Activated CD4-positive, alpha-beta memory T cell treated with anti-CD3 and anti-CD28 coated beads, Interleukin-2, amount 10 ng/mL, durations not matched to agents 7 days and 5 days (primary cell): ENCODE measurements around the gene ACP6. TPM values are rescaled to one million over a fixed set of nuclear protein-coding genes. Genes with fewer than 3 reads are reported as not detected.
A peak's percentile ranks its signal among the peaks of the same experiment; 100 is the strongest.
"Not testable (repeated sequence)": the region's sequence is repeated elsewhere in the genome, so short reads cannot be mapped to it uniquely, and the experiment has no call there.

Experiments
- CTCF ChIA-PET: fragments of 350-600 bp; sonication (Branson Sonifier 250); formaldehyde crosslinking; loops from one replicate; lab custom pipeline; 2021; ENCODE audit warnings: antibody characterized with exemption, inconsistent platforms; lab: Charles Lee
- POLR2A ChIA-PET: fragments of 350-600 bp; sonication (Branson Sonifier 250); formaldehyde crosslinking; loops from one replicate; lab custom pipeline; 2021; ENCODE audit warnings: antibody characterized with exemption; lab: Charles Lee
- DNase-seq: peaks from one replicate; pipeline ENCODE4 v3.0.0-alpha.2; 2020
- H3K27ac Mint-ChIP-seq: one replicate; pipeline ENCODE4 v1.8.0; 2021; ENCODE audit warnings: mild to moderate bottlenecking, mixed read lengths
- H3K27me3 Mint-ChIP-seq: one replicate; pipeline ENCODE4 v1.8.0; 2021; ENCODE audit warnings: mixed read lengths
- H3K36me3 Mint-ChIP-seq: one replicate; pipeline ENCODE4 v1.8.0; 2021; ENCODE audit warnings: low read depth, mixed read lengths
- H3K4me1 Mint-ChIP-seq: one replicate; pipeline ENCODE4 v1.8.0; 2021; ENCODE audit warnings: mixed read lengths
- H3K4me3 Mint-ChIP-seq: one replicate; pipeline ENCODE4 v1.8.0; 2021; ENCODE audit warnings: mild to moderate bottlenecking, mixed read lengths
- H3K9me3 Mint-ChIP-seq: one replicate; pipeline ENCODE4 v1.8.0; 2021; ENCODE audit warnings: mixed read lengths
- total RNA-seq, 2 experiments: library from RNA; stranded (reverse); gene quantifications; one replicate each; pipeline ENCODE4 v1.2.3, GENCODE V29; 2021

The ACP6 gene
- total RNA-seq, 2 experiments from 2014 or later, result 17.8 to 21.0 TPM

GRCh38 chr1:147627435-147628110 lies 42.8 kb downstream of the ACP6 start:
- POLR2A ChIA-PET, result interaction anchor here (1.8 kb wide), 1 partner anchor 21 kb away, joined by 5 read pairs; no protein-coding TSS in a partner anchor
- Mint-ChIP-seq H3K27ac (no peak overlapping the region), H3K4me1 (peaks cover 46% of the 10 kb centered on the region), H3K27me3 (no peaks in the 10 kb centered on the region), H3K4me3 (no peak overlapping the region), H3K36me3 (peaks cover 16% of the 10 kb centered on the region), H3K9me3 (no peaks in the 10 kb centered on the region)
- DNase-seq, result peak; percentile 57
- CTCF ChIA-PET, result interaction anchor here (1.0 to 3.0 kb wide), 12 partner anchors 9 to 265 kb away, joined by 3 to 18 read pairs (median 5); partner anchors contain the start of gene BCL9

DNA sequence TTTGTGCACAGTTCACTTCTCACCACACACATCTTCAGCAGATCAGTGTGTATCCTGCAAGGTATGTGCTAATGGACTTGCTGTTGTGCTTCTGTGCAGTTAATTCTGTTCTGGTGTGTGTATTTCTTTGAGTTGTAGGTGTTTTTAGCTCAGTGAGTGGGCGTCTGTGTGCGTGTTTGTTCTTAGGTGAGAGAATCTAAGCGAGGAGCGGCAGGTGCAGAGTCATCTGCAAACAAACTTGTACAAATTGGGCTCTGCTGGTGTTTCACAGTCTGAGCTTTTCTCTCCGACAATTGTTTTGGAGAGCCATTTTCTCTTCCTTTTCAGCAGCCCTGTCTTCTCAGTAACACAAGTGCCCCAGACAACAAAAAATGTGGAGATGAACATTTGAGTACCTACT lies 43.6 kb downstream of the ACP6 start:
- Mint-ChIP-seq H3K4me1 (peaks cover 44% of the 10 kb centered on the region), H3K27me3 (no peaks in the 10 kb centered on the region), H3K36me3 (peaks cover 16% of the 10 kb centered on the region), H3K9me3 (no peaks in the 10 kb centered on the region), H3K27ac (no peak overlapping the region), H3K4me3 (no peak overlapping the region)
- POLR2A ChIA-PET, result no interaction called here
- CTCF ChIA-PET, result interaction anchor here (0.7 to 3.0 kb wide), 15 partner anchors 8 to 266 kb away, joined by 3 to 18 read pairs (median 4); partner anchors contain the start of gene BCL9
- DNase-seq, result no peak

- DNase-seq, result no peak
- CTCF ChIA-PET, result interaction anchor here (0.7 to 3.0 kb wide), 13 partner anchors 8 to 266 kb away, joined by 3 to 18 read pairs (median 4); partner anchors contain the start of gene BCL9
- POLR2A ChIA-PET, result no interaction called here
- no peaks in the 10 kb centered on the region for H3K9me3 Mint-ChIP-seq
- H3K27me3 Mint-ChIP-seq, result no peaks in the 10 kb centered on the region
- peaks cover 44% of the 10 kb centered on the region for H3K4me1 Mint-ChIP-seq
- H3K4me3 Mint-ChIP-seq, result no peak overlapping the region
- H3K36me3 Mint-ChIP-seq, result peaks cover 21% of the 10 kb centered on the region
- H3K27ac Mint-ChIP-seq, result no peak overlapping the region
Observed at GRCh38 chr1:147626291-147626690, 44.0 kb downstream of the ACP6 start.

GRCh38 chr1:147625362-147625995 lies 44.8 kb downstream of the ACP6 start:
- peaks cover 39% of the 10 kb centered on the region for H3K4me1 Mint-ChIP-seq
- CTCF ChIA-PET, result interaction anchor here (0.9 to 1.3 kb wide), 3 partner anchors 10 to 26 kb away, joined by 3 read pairs; no protein-coding TSS in a partner anchor
- no peak overlapping the region for H3K4me3 Mint-ChIP-seq

DNA sequence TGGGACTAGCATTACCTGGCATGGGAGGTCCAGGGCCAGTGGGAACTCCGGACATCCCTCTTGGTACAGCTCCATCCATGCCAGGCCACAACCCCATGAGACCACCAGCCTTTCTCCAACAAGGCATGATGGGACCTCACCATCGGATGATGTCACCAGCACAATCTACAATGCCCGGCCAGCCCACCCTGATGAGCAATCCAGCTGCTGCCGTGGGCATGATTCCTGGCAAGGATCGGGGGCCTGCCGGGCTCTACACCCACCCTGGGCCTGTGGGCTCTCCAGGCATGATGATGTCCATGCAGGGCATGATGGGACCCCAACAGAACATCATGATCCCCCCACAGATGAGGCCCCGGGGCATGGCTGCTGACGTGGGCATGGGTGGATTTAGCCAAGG lies 45.8 kb downstream of the ACP6 start:
- no peaks in the 10 kb centered on the region for H3K9me3 Mint-ChIP-seq
- peaks cover 29% of the 10 kb centered on the region for H3K4me1 Mint-ChIP-seq
- H3K27me3 Mint-ChIP-seq, result no peaks in the 10 kb centered on the region
- ChIA-PET CTCF (no interaction called here), POLR2A (no interaction called here)
- no peak overlapping the region for H3K27ac Mint-ChIP-seq
- peaks cover 26% of the 10 kb centered on the region for H3K36me3 Mint-ChIP-seq
- DNase-seq, result no peak
- H3K4me3 Mint-ChIP-seq, result no peak overlapping the region

More at GRCh38 chr1:147625362-147625995, 44.8 kb downstream of the ACP6 start:
- Mint-ChIP-seq H3K27me3 (no peaks in the 10 kb centered on the region), H3K27ac (no peak overlapping the region), H3K9me3 (no peaks in the 10 kb centered on the region), H3K36me3 (peaks cover 28% of the 10 kb centered on the region)
- no peak for DNase-seq
- POLR2A ChIA-PET, result no interaction called here

GRCh38 chr1:147624011-147624410 lies 46.3 kb downstream of the ACP6 start:
- no peak for DNase-seq
- CTCF ChIA-PET, result no interaction called here
- no peak overlapping the region for H3K4me3 Mint-ChIP-seq
- H3K27me3 Mint-ChIP-seq, result no peaks in the 10 kb centered on the region
- POLR2A ChIA-PET, result no interaction called here
- peaks cover 32% of the 10 kb centered on the region for H3K36me3 Mint-ChIP-seq
- H3K9me3 Mint-ChIP-seq, result no peaks in the 10 kb centered on the region
- H3K27ac Mint-ChIP-seq, result no peak overlapping the region
- peaks cover 27% of the 10 kb centered on the region for H3K4me1 Mint-ChIP-seq

GRCh38 chr1:147622731-147623130 lies 47.6 kb downstream of the ACP6 start:
- CTCF ChIA-PET, result interaction anchor here (1.3 kb wide), 1 partner anchor 16 kb away, joined by 4 read pairs; no protein-coding TSS in a partner anchor
- Mint-ChIP-seq H3K36me3 (peaks cover 39% of the 10 kb centered on the region), H3K9me3 (no peaks in the 10 kb centered on the region), H3K27me3 (no peaks in the 10 kb centered on the region), H3K4me3 (no peak overlapping the region), H3K4me1 (peaks cover 27% of the 10 kb centered on the region), H3K27ac (no peak overlapping the region)
- no peak for DNase-seq
- POLR2A ChIA-PET, result no interaction called here

DNA sequence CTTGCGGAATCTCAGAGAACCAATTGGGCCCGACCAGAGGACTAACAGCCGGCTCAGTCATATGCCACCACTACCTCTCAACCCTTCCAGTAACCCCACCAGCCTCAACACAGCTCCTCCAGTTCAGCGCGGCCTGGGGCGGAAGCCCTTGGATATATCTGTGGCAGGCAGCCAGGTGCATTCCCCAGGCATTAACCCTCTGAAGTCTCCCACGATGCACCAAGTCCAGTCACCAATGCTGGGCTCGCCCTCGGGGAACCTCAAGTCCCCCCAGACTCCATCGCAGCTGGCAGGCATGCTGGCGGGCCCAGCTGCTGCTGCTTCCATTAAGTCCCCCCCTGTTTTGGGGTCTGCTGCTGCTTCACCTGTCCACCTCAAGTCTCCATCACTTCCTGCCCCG lies 49.8 kb downstream of the ACP6 start:
- Mint-ChIP-seq H3K4me1 (peaks cover 27% of the 10 kb centered on the region), H3K9me3 (no peaks in the 10 kb centered on the region), H3K36me3 (peaks cover 55% of the 10 kb centered on the region), H3K27me3 (no peaks in the 10 kb centered on the region), H3K27ac (no peak overlapping the region), H3K4me3 (no peak overlapping the region)
- ChIA-PET POLR2A (no interaction called here), CTCF (no interaction called here)
- DNase-seq, result no peak

DNA sequence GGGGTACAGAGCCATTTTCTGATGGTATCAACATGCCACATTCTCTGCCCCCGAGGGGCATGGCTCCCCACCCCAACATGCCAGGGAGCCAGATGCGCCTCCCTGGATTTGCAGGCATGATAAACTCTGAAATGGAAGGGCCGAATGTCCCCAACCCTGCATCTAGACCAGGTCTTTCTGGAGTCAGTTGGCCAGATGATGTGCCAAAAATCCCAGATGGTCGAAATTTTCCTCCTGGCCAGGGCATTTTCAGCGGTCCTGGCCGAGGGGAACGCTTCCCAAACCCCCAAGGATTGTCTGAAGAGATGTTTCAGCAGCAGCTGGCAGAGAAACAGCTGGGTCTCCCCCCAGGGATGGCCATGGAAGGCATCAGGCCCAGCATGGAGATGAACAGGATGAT lies 50.6 kb downstream of the ACP6 start:
- H3K4me3 Mint-ChIP-seq, result no peak overlapping the region
- DNase-seq, result no peak
- H3K36me3 Mint-ChIP-seq, result peaks cover 55% of the 10 kb centered on the region

GRCh38 chr1:147618771-147619170 lies 51.6 kb downstream of the ACP6 start:
- H3K4me3 Mint-ChIP-seq, result no peak overlapping the region
- no peaks in the 10 kb centered on the region for H3K9me3 Mint-ChIP-seq
- POLR2A ChIA-PET, result interaction anchor here (0.7 to 1.3 kb wide), 8 partner anchors 13 to 78 kb away, joined by 3 to 6 read pairs (median 4); partner anchors contain the start of gene BCL9
- H3K27me3 Mint-ChIP-seq, result no peaks in the 10 kb centered on the region
- peak overlapping the region; percentile 79 for H3K27ac Mint-ChIP-seq
- peaks cover 24% of the 10 kb centered on the region for H3K4me1 Mint-ChIP-seq
- H3K36me3 Mint-ChIP-seq, result peaks cover 63% of the 10 kb centered on the region
- CTCF ChIA-PET, result interaction anchor here (0.6 to 2.3 kb wide), 6 partner anchors 9 to 125 kb away, joined by 3 to 18 read pairs (median 3); no protein-coding TSS in a partner anchor
- DNase-seq, result no peak

More for the DNA sequence above, 50.6 kb downstream of the ACP6 start:
- H3K9me3 Mint-ChIP-seq, result no peaks in the 10 kb centered on the region
- peaks cover 24% of the 10 kb centered on the region for H3K4me1 Mint-ChIP-seq
- H3K27ac Mint-ChIP-seq, result no peak overlapping the region
- no peaks in the 10 kb centered on the region for H3K27me3 Mint-ChIP-seq
- ChIA-PET POLR2A (interaction anchor here (1.1 kb wide), 1 partner anchor 75 kb away, joined by 4 read pairs; no protein-coding TSS in a partner anchor), CTCF (no interaction called here)

GRCh38 chr1:147618077-147618569 lies 52.2 kb downstream of the ACP6 start:
- peak overlapping the region; percentile 2 for H3K4me3 Mint-ChIP-seq
- H3K36me3 Mint-ChIP-seq, result peaks cover 67% of the 10 kb centered on the region
- CTCF ChIA-PET, result interaction anchor here (1.0 to 2.3 kb wide), 6 partner anchors 10 to 124 kb away, joined by 3 to 18 read pairs (median 3); no protein-coding TSS in a partner anchor
- H3K9me3 Mint-ChIP-seq, result no peaks in the 10 kb centered on the region
- DNase-seq, result peak; percentile 70
- H3K27me3 Mint-ChIP-seq, result no peaks in the 10 kb centered on the region
- POLR2A ChIA-PET, result interaction anchor here (0.6 to 1.3 kb wide), 7 partner anchors 11 to 77 kb away, joined by 3 to 6 read pairs (median 4); partner anchors contain the start of gene BCL9
- peaks cover 24% of the 10 kb centered on the region for H3K4me1 Mint-ChIP-seq
- peak overlapping the region; percentile 79 for H3K27ac Mint-ChIP-seq

GRCh38 chr1:147614966-147615365 lies 55.4 kb downstream of the ACP6 start:
- not testable (repeated sequence) for H3K27me3 Mint-ChIP-seq
- POLR2A ChIA-PET, result interaction anchor here (1.4 kb wide), 1 partner anchor 15 kb away, joined by 3 read pairs; no protein-coding TSS in a partner anchor

More at GRCh38 chr1:147614966-147615365, 55.4 kb downstream of the ACP6 start:
- H3K27ac Mint-ChIP-seq, CTCF ChIA-PET, H3K9me3 Mint-ChIP-seq, H3K4me3 Mint-ChIP-seq, DNase-seq: not testable (repeated sequence)
- Mint-ChIP-seq H3K36me3 (peaks cover 62% of the 10 kb centered on the region), H3K4me1 (peaks cover 24% of the 10 kb centered on the region)
